Forelimb muscle (tissue), 1 donor: ENCODE measurements around the gene NUP205. TPM values are rescaled to one million over a fixed set of nuclear protein-coding genes. Genes with fewer than 3 reads are reported as not detected.
"Not testable (repeated sequence)": the region's sequence is repeated elsewhere in the genome, so short reads cannot be mapped to it uniquely, and the experiment has no call there.

Experiments used
- DNase-seq: peaks from one replicate; pipeline ENCODE4 v3.0.0-alpha.2; 2013; ENCODE audit warnings: low read depth
- polyA plus RNA-seq: library from polyadenylated mRNA; unstranded; fragments of 120-200 nt; gene quantifications from one replicate; pipeline ENCODE4 v1.2.1, GENCODE V29; 2013; ENCODE audit not compliant: insufficient read length

The NUP205 gene
- polyA plus RNA-seq, 1 donor: 32.2 TPM

DNA sequence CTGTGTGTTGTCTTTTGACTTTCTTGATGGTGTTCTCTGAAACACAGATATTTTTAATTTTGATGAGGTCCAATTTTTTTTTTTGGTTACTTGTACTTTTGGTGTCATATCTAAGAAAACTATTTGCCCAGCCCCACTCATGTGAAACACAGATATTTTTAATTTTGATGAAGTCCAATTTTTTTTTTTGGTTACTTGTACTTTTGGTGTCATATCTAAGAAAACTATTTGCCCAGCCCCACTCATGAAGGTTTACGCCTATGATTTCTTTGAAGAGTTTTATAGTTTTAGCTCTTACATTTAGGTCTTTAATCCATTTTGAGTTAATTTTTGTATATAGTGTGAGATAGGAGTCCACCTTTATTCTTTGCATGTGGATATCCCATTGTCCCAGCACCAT is 109.9 kb downstream of the NUP205 start:
- DNase-seq: not testable (repeated sequence)

DNA sequence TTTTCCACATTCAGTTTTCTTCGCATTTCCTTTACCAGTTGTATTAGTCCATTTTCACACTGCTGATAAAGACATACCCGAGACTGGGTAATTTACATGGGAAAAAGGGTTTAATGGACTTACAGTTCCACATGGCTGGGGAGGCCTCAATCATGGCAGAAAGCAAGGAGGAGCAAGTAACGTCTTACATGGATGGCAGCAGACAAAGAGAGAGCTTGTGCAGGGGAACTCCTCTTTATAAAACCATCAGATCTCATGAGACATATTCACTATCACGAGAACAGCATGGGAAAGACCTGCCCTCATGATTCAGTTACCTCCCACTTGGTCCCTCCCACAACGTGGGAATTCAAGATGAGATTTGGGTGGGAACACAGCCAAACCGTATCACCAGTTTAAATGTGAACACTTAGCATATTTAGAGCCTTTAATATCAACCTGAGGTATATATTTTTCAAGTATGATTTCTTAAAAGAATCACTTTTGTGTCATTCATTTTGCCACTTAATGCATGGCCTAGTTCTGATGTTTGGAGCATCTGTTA is 111.2 kb downstream of the NUP205 start:
- DNase-seq: not testable (repeated sequence)

DNA sequence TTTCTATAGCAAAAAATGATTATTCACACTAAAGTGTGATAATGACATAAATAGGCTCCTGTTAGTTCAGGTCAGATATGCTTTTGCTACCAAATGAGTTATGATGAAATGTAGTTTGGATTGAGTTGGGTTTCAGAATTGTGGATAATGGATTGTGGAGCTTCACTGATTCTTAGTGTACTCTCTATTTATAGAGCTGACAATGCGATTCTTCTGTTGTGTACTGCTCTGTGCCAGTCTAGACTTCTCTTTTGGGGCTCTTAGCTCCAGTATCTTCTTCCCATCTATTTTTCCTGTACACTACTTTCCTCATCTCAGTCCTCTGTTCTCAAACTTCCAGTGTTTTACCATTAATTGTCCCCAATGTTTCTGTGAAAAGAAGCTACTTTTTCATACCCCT is 112.1 kb downstream of the NUP205 start:
- DNase-seq: no peak

DNA sequence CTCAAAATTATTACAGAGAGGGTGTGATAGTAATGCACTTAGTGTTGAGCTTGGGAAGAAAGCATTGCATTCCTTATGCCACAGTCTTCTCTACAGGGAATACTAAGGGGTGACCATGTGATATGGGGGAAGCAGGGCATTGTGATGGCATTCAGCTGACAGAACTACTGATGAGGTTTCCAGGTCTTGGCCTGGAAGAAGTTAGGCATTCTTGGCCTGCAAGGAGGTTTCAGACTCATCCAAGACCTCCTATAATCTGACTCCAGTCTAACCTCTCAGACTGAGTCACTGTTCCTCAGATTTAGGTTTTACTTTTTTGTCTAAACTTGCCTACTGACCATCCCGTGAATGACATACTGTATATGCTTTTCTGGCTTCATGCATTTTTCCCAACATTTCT is 112.5 kb downstream of the NUP205 start:
- DNase-seq: no peak

DNA sequence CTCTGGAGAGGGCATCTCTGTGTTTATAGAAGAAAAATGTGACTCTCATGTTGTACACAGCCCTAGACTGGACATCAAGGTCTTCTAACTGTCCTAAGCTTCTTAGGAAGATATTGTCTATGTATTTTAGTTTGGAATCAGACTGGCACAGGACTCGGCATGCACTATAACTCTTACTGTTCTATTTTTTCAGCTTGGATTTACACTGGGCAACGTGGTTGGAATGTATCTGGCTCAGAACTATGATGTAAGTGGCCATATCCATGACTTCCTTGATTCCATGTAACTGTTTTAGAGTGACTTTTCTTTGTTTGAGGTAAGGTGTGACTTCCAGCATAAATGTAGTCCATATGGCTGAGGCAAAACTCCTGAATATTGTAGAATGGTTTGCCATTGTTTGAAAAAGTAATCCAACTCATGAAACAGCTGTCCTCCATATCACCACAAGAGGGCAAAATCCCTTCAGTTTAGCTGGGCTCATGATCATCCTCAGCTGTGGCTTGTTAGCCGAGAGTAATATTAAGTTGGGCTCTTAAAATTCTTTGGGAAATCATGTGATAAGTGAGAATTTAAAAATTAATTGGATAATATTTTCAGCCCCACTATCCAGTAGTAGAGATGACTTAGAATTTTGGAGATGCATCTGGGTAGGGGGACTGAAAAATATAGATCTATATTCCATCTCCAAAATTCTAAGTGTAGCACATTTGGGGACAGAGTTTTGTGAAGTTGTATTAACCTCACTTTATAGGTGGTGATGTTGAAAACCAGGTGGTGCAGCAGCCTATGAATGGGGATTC is 115.0 kb downstream of the NUP205 start:
- DNase-seq: peak; percentile 25

DNA sequence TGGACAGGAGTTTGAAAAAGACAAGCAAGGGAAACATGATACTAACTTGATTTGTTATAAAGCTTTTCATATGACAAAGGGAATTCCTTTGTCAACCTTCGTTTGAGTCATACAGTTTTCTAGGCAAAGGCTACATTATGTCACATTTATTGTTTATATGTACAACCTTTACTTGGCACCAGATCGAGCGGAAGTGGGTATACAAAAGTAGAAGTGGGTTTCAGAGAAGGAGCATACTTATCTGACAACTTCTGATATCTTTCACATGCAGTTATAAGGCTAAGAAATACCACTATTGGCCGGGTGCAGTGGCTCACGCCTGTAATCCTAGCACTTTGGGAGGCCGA is 115.6 kb downstream of the NUP205 start:
- no peak for DNase-seq

DNA sequence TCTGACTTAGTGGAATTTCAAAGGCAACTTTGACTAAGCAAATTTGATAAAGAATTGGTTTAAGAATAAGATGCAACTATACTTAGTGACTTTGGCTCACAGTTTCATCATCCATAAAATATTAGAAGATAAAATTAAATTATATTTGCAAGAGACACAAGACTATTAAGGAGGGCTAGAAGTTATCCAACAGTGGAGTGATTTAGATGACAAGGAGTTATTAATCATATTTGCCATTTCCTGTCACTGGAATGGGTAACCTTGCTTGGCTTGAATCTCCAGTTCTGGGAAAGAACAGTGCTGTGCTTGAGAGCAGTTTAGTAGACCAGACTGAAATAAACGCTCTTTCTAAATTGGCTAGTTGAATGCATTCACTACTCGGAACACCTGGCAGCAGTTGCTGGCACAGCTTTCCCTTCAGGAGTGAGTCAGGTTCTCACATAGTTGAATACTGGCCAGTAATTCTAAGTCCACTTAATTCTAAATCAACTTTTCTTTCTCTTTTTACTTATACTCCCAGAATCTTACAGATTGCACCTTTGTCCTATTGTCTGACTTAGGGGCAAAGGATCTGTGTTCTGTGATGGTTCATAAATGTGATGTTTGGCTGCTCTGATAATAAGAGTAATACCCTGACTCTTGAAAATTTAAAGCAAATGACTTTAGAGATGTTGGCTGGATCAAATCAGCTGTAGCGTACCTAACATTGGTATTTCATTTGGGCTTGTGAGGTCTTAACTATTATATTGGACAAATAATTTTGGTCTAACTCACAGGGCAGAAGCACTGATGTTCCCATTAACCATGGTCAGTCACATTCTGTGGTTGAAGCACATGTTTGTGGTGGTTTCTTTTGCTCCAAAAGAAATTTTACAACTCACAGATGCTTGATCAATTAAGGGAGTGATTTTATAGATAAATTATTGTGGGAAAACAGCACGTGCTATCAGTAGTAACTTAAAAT is 121.2 kb downstream of the NUP205 start:
- DNase-seq: no peak

DNA sequence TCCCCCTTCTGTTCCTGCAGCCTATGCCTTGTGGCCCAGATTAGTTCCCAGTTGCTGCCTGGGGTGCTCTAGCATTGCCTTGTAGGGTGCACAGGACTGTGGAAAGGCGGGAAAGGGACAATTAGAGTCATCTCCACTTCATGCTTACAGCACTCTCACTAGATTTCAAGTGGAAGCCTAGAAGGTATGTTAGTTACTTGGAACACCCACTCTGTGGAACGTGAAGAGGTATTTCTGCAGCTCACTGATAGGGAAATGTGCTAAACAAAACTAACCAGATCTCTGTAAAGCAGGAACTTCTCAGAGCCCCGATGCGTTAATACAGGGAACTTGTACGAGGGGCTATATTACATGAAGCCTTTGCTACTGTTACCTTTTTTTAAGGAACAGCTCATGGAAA is 124.0 kb downstream of the NUP205 start:
- DNase-seq: no peak

DNA sequence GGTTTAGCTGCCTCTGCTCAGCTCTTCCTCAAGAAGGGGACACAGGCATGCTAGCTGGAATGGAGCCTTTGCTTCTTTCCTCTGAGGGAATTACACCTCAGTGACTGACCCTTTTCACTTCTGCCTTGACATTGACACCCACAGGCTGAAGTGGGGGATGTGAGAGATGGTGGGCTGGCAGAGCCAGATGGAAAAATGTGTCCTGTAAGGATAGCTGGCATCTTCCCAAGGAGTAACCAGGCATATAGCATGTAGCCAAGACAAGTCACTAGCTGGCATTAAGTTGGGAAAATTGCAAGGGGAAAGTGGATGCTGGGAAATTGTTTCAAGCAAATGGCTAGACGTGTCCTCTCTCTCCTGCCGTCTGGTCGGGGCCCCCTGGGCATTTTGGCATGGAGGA is 124.5 kb downstream of the NUP205 start:
- DNase-seq: no peak

DNA sequence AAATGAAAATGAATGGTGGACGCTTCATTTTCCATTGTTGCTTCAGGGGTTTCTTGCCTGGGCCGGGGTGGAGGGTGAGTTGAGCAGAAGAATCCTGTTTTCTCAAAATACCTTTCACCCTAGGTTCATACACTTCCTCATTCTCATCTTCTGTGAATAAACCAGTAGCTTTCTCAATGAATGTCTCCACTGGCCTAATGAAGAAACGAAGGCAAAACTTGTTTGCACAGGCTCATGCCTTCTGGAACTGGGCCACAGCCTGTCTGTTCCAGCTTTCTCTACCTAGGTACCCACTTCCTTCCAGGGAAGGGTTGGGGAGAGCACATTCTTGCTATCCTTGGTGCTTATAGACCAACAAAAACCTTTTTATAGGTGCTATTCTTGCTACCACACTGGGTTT is 125.9 kb downstream of the NUP205 start:
- no peak for DNase-seq

DNA sequence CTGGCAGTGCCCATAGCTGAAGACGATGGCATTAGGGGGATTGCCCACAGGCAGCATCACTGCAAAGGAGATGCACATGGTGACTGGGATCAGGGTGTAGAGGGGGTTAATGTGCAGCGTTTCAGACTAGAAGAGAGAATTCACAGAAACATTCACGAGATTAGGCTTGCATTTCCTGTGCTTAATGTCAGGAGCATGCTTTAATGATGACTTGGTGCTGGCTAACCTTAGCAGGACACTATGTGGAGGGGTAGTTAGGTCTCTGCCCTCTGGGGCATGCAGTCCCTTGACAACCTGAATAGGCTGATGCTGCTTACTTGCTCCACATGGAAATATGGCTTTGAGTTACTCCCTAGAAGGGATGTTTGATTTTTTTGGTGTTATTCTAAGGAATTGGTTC is 126.4 kb downstream of the NUP205 start:
- DNase-seq: no peak

DNA sequence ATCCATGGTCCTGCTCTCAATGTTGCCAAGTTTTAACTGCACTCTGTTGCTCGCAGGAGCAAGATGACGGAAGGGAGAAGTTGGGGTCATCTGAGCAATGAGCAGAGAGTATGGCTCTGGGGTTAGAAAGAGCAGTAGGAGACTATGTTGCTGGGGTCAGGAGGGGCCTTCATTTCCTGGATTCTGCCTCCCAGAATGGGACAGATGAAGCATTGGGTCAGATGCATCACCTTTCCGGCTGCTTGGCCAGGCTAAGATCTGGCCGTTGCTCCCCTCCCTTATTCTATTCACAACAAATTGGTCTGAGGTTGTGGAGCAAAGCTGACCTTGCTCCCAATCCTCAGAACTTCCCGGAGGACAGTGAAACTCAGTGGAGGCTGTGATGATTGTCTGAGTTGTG is 127.0 kb downstream of the NUP205 start:
- DNase-seq: no peak

DNA sequence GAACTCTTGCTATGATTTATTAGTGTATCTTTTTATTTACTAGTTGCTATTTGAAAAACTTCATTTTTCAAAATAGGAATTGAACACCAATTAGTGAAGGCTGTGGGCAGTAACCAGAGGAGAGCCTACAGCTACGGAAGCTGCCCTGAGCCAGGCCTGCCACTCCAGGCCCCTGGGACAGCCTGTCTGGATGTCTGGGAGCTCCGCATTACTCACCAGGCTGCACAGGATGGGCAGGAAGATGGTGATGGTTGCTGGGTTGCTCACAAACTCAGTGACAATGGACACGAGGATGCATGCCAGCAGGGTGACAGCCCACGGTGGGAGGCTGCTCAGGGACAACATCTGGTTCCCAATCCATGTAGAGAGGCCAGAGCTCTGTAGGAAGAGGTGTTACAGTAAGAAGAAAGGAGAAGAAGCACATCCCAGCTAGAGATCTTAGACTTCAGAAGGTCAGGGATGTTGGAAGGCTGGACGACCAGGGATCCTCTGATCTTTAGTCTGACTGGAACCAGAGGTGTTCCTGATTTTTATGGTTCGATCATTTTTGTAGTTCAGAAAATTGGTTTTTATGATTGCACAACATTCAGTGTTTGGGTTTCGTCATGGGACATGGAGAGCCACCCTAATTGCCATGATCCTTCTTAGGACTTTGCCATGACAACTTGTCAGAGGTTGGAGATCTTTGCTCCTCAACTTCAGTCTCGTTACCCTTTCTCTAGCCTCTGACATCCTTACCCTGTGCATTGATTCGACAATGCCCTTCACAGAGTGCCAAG is 127.8 kb downstream of the NUP205 start:
- DNase-seq: no peak

DNA sequence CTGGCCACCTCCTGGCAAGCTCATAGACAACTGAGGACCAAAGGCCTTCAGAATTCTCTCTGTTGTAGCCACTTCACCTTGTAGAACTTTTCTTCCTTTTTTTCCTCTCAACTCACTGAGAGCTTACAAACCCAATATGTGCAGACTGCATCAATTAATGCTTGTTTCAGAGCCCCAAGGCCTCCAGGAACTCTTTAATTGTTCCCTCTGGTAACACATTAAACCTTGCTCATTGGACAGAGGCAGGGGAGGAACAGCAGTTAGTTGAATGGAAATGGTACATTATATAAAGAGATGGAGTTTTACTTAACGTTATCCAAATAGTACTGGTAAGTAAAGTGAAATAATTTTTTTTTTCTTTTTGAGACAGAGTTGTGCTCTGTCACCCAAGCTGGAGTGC is 129.7 kb downstream of the NUP205 start:
- no peak for DNase-seq

DNA sequence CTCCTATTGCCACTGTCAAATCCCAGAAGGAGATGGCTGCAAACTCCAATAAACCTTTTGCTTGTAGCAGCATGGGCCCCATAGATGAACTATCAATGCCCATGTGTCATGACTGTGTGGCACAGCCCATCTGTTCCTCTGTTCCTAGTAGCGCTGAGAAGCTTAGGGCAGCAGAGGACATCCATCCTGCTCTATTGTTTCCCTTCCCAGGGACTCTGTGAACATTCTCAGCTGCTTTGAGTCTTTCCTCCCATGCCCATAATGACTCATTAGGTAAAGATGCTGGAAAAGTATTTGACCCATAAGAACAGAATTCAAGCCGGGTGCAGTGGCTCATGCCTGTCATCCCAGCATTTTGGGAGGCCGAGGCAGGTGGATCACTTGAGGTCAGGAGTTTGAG is 132.8 kb downstream of the NUP205 start:
- no peak for DNase-seq

DNA sequence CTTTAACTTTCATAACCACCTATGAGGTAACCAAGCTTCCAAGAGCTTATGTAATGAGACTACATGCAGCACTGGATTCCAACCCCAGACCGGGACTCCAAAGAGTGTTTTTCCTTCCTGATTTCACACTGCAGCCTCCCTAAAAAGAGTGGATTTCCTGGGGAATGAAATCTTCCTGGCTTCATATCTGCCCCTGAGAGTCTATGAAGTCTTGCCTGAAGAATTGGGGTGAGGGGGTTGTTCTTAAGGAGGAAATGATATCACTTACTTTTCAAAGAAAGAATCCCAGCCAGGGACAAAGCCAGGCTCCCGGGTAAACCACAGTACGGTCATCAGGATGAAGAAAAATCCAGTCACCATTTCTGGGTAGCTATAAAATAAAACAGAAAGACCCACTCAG is 134.3 kb downstream of the NUP205 start:
- no peak for DNase-seq

DNA sequence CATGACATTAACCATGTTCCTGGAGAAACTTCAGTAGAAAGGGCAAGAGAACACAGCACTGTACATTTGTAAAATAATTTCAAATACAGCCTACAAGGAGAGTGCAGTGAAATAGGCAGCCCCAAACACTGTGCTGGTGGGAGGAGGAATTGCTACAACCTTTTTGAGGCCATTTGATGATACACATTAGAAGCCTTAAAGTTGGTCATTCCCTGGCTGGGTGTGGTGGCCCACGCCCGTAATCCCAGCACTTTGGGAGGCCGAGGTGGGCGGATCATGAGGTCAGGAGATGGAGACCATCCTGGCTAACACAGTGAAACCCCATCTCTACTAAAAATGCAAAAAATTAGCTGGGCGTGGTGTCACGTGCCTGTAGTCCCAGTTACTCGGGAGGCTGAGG is 134.9 kb downstream of the NUP205 start:
- DNase-seq: not testable (repeated sequence)

DNA sequence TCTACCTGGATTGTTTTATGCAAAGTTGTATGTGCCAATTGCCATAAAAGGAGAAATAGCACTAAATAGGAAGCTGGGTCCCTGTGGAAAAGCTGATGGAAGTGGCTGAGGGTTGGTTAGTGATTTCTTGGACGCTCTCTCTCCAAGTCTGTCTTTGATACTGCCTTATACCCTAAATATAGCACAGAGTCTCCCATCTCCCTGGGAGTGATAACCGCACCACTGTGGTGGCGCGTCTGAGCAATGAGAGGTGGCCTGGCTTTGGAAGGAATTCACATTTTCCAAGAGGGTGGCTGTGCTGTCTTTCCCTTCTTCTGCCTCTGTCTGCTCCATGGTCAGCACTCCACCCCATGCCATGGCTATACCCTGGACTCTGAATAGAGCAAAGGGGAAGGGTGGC is 135.8 kb downstream of the NUP205 start:
- no peak for DNase-seq

DNA sequence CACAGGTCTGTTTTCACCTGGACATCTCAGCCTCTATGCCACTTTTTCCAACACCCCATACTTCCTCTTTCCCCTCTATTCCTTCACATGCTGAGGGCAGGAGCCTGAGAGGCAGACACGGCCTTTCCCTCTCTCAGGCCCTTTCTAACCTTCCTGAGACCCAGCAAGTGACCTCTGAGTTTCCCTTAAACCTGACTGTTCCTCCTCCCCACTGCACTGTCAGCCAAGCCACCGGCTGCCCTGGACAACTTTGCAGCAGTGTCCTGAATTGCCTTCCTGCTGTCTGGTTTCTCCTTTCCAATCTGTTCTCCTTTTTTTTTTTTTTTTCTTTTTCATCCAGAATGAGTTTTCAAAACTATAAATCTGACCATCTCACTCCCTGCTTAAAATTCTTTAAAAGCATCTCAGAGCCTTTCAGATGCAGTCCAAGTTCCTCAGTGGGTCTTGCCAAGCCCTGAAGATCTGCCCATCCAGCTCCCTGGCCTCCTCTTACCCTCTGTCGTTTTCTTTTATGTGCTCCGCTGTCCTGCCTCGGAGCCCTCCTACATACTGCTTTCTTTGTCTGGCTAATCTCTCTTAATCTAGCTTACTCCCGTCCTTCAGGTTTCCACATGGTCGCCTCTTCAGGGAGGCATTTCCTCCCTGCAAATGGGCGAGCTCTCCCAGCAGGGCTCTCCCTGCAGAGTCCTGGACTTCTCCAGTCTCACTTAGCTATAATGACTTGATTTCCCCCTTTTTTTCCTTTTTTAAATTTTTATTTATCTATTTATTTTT is 139.7 kb downstream of the NUP205 start:
- no peak for DNase-seq
